HepG2 (cell line): ENCODE data around the gene NEU1. TPM values are rescaled to one million over a fixed set of nuclear protein-coding genes. Genes with fewer than 3 reads are reported as not detected.

ENCODE experiments used
- ATF7-NPFF ChIP-seq: sonication (generic); formaldehyde crosslinking; IDR thresholded peaks from 2 replicates; pipeline ENCODE4 v1.8.1; 2023; ENCODE audit warnings: mild to moderate bottlenecking, low read depth, missing genetic modification reagents, moderate library complexity
- DPF2 ChIP-seq: sonication (generic); formaldehyde crosslinking; IDR thresholded peaks from 2 replicates; pipeline ENCODE4 v1.4.0; 2020; ENCODE audit warnings: mild to moderate bottlenecking, low read depth, missing genetic modification reagents, borderline replicate concordance
- EED ChIP-seq: sonication (generic); formaldehyde crosslinking; IDR thresholded peaks from 2 replicates; pipeline ENCODE4 v1.5.0; 2020; ENCODE audit warnings: mild to moderate bottlenecking, missing genetic modification reagents
- HOXA9 ChIP-seq: sonication (generic); formaldehyde crosslinking; IDR thresholded peaks from 2 replicates; pipeline ENCODE4 v1.8.1; 2022; ENCODE audit warnings: missing genetic modification reagents, mild to moderate bottlenecking, moderate library complexity, borderline replicate concordance
- IRF2 ChIP-seq: IDR thresholded peaks from 2 replicates; pipeline ENCODE4 v1.6.1; 2018; ENCODE audit warnings: missing genetic modification reagents, missing compliant biosample characterization
- MEF2D ChIP-seq: sonication (generic); formaldehyde crosslinking; IDR thresholded peaks from 2 replicates; pipeline ENCODE4 v1.5.1; 2020; ENCODE audit warnings: mild to moderate bottlenecking, missing genetic modification reagents
- NCOR1 ChIP-seq: fragments of 200-600 bp; sonication (generic); IDR thresholded peaks from 2 replicates; pipeline ENCODE4 v1.7.0; 2017; ENCODE audit warnings: antibody characterized with exemption, low read length, borderline replicate concordance
- RAD51 ChIP-seq: fragments of 450-650 bp; IDR thresholded peaks from 2 replicates; pipeline ENCODE4 v1.6.1; 2016; ENCODE audit warnings: borderline replicate concordance
- ZEB1 ChIP-seq: IDR thresholded peaks from 2 replicates; pipeline ENCODE4 v1.6.1; 2012; ENCODE audit warnings: mild to moderate bottlenecking, low read depth, inconsistent platforms; ENCODE audit not compliant: insufficient replicate concordance
- ZNF10 ChIP-seq: sonication (generic); formaldehyde crosslinking; IDR thresholded peaks from 2 replicates; pipeline ENCODE4 v1.4.0; 2020; ENCODE audit warnings: mild to moderate bottlenecking, low read depth, missing genetic modification reagents, borderline replicate concordance
- ZNF207 ChIP-seq: fragments of 450-650 bp; IDR thresholded peaks from 2 replicates; pipeline ENCODE4 v1.6.1; 2016; ENCODE audit warnings: antibody characterized with exemption, borderline replicate concordance
- ZNF329 ChIP-seq: sonication (generic); formaldehyde crosslinking; IDR thresholded peaks from 2 replicates; pipeline ENCODE4 v1.9.0; 2021; ENCODE audit warnings: low read depth, mild to moderate bottlenecking, missing genetic modification reagents
- ZNF354B ChIP-seq: sonication (generic); formaldehyde crosslinking; IDR thresholded peaks from 2 replicates; pipeline ENCODE4 v1.8.0; 2022; ENCODE audit warnings: mild to moderate bottlenecking, missing genetic modification reagents
- ZNF546 ChIP-seq: sonication (generic); formaldehyde crosslinking; conservative IDR thresholded peaks from 2 replicates; pipeline ENCODE4 v1.8.1; 2023; ENCODE audit warnings: mild to moderate bottlenecking, missing genetic modification reagents
- ZNF724P ChIP-seq: sonication (generic); formaldehyde crosslinking; IDR thresholded peaks from 2 replicates; pipeline ENCODE4 v1.8.0; 2022; ENCODE audit warnings: missing genetic modification reagents, borderline replicate concordance
- ZNF766 ChIP-seq: sonication (generic); formaldehyde crosslinking; IDR thresholded peaks from 2 replicates; pipeline ENCODE4 v1.5.0; 2020; ENCODE audit warnings: missing genetic modification reagents, borderline replicate concordance
- polyA plus RNA-seq, 8 experiments: library from polyadenylated mRNA; depleted of rRNA in 3 of 8; stranded (reverse) in 7 of 8; unstranded in 1 of 8; fragments of >200 nt; fragmentation: Illumina TruSeq in 4 of 8; extraction: Trizol in 4 of 8; gene quantifications; 2 replicates each; pipeline versions ENCODE4 v1.2.1 to v1.2.3, GENCODE V29; 2011 to 2016; ENCODE audit warnings: low read depth in 4 of 8, missing spikeins in 1 of 8, mixed read lengths in 1 of 8; ENCODE audit not compliant: insufficient read depth in 1 of 8
- total RNA-seq, 5 experiments: library from RNA; depleted of rRNA; stranded (reverse); fragments of >200 nt; fragmentation: Illumina TruSeq; extraction: Trizol; gene quantifications; 2 replicates each; pipeline ENCODE4 v1.2.3, GENCODE V29; 2016; ENCODE audit warnings: low read depth in 1 of 5
- TF ChIP-seq, protein P1 (sequence below): sonication (generic); formaldehyde crosslinking; IDR thresholded peaks from 2 replicates; pipeline ENCODE4 v1.9.0; 2021; ENCODE audit warnings: missing genetic modification reagents, borderline replicate concordance
- TF ChIP-seq, protein P2 (sequence below): sonication (generic); formaldehyde crosslinking; IDR thresholded peaks from 2 replicates; pipeline ENCODE4 v1.4.0; 2020; ENCODE audit warnings: missing genetic modification reagents
- TF ChIP-seq, protein P3 (sequence below): sonication (generic); formaldehyde crosslinking; IDR thresholded peaks from 2 replicates; pipeline ENCODE4 v1.8.0; 2022; ENCODE audit warnings: missing genetic modification reagents, low read depth, mild to moderate bottlenecking, borderline replicate concordance
- TF ChIP-seq, protein P4 (sequence below): sonication (generic); formaldehyde crosslinking; IDR thresholded peaks from 2 replicates; pipeline ENCODE4 v1.4.0; 2020; ENCODE audit warnings: mild to moderate bottlenecking, missing genetic modification reagents

NEU1 gene
- total and polyA plus RNA-seq, 2 of the 13 experiments (the other 11 are each of a cell fraction or from before 2014, with no cell fraction given), result 215 to 297 TPM

DNA sequence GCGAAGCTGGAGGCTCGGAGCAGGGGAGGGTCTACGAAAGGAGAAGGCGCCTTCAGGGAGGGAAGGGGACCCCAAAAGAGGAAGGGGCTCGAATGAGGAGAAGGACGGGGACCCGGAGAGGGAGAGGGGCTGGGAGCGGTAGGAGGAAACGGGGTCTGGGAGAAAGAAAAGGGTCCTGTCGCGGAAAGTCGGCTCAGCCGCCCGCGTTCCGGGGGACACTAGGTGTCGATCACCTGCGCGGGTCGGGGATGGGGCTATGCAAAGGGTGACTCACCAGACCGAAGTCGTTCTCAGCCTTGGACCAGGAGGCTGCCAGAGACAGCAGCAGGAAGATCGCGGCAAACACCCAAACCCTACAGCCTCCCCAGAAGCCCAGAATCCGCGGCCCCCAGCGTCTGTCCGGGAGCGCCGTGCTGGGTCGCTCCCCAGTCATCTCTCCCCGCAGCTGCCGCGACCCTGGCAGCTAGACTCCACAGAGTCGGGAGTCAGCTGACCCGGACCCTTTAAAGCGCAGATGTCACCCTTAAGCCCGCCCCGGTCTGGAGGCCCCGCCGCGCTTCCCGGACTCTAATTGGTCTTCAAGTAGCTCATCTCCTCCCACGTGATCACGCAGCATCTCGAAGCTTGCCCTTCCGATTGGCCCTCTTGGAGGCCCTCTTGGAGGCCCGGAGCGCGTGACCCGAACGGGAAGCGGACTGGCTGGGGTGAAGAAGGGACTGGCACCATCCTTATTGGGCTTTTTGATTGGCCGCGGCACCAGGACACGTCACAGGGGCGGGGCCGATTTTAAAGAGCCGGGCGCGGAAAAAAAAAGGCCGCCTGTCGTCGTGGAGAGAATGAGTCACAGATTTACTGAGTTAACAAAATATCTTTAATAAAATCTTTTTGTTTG is at the start of gene NEU1 (continued):
- TF ChIP-seq, protein P1, sequence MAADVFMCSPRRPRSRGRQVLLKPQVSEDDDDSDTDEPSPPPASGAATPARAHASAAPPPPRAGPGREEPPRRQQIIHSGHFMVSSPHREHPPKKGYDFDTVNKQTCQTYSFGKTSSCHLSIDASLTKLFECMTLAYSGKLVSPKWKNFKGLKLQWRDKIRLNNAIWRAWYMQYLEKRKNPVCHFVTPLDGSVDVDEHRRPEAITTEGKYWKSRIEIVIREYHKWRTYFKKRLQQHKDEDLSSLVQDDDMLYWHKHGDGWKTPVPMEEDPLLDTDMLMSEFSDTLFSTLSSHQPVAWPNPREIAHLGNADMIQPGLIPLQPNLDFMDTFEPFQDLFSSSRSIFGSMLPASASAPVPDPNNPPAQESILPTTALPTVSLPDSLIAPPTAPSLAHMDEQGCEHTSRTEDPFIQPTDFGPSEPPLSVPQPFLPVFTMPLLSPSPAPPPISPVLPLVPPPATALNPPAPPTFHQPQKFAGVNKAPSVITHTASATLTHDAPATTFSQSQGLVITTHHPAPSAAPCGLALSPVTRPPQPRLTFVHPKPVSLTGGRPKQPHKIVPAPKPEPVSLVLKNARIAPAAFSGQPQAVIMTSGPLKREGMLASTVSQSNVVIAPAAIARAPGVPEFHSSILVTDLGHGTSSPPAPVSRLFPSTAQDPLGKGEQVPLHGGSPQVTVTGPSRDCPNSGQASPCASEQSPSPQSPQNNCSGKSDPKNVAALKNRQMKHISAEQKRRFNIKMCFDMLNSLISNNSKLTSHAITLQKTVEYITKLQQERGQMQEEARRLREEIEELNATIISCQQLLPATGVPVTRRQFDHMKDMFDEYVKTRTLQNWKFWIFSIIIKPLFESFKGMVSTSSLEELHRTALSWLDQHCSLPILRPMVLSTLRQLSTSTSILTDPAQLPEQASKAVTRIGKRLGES (CRISPR knock-in tag), result no peak; the same call in 1 of the 2 replicates
- TF ChIP-seq ZNF10 (no peak), ZNF724P (peak; percentile 92), RAD51 (peak; percentile 98), ZNF207 (no peak), ZEB1 (peak; percentile 76), NCOR1 (peak; percentile 43; the same call in 1 of the 2 replicates), ZNF546 (CRISPR knock-in tag) (no peak; the same call in 1 of the 2 replicates), ZNF766 (CRISPR knock-in tag) (peak; percentile 89), DPF2 (no peak), IRF2 (CRISPR knock-in tag) (peak; percentile 32; the same call in 1 of the 2 replicates), EED (CRISPR knock-in tag) (no peak), HOXA9 (CRISPR knock-in tag) (no peak), MEF2D (peak; percentile 86), ZNF329 (0 out of 2 replicates have a peak, but pooled peaks have one; percentile 67), ATF7-NPFF (peak; percentile 45; the same call in 1 of the 2 replicates), ZNF354B (CRISPR knock-in tag) (no peak; the same call in 1 of the 2 replicates)
- TF ChIP-seq, protein P2, sequence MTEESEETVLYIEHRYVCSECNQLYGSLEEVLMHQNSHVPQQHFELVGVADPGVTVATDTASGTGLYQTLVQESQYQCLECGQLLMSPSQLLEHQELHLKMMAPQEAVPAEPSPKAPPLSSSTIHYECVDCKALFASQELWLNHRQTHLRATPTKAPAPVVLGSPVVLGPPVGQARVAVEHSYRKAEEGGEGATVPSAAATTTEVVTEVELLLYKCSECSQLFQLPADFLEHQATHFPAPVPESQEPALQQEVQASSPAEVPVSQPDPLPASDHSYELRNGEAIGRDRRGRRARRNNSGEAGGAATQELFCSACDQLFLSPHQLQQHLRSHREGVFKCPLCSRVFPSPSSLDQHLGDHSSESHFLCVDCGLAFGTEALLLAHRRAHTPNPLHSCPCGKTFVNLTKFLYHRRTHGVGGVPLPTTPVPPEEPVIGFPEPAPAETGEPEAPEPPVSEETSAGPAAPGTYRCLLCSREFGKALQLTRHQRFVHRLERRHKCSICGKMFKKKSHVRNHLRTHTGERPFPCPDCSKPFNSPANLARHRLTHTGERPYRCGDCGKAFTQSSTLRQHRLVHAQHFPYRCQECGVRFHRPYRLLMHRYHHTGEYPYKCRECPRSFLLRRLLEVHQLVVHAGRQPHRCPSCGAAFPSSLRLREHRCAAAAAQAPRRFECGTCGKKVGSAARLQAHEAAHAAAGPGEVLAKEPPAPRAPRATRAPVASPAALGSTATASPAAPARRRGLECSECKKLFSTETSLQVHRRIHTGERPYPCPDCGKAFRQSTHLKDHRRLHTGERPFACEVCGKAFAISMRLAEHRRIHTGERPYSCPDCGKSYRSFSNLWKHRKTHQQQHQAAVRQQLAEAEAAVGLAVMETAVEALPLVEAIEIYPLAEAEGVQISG (CRISPR knock-in tag), result peak; percentile 84
- TF ChIP-seq, protein P3, sequence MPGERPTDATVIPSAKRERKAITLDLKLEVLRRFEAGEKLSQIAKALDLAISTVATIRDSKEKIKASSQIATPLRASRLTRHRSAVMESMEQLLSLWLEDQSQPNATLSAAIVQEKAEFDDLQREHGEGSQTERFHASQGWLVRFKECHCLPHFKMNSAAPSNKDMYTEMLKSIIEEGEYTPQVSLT (CRISPR knock-in tag), result no peak
- TF ChIP-seq, protein P4, sequence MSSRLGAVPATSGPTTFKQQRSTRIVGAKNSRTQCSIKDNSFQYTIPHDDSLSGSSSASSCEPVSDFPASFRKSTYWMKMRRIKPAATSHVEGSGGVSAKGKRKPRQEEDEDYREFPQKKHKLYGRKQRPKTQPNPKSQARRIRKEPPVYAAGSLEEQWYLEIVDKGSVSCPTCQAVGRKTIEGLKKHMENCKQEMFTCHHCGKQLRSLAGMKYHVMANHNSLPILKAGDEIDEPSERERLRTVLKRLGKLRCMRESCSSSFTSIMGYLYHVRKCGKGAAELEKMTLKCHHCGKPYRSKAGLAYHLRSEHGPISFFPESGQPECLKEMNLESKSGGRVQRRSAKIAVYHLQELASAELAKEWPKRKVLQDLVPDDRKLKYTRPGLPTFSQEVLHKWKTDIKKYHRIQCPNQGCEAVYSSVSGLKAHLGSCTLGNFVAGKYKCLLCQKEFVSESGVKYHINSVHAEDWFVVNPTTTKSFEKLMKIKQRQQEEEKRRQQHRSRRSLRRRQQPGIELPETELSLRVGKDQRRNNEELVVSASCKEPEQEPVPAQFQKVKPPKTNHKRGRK, result no peak
